GM18868 (cell line): ENCODE data around the gene INPP5D.
"Not testable (repeated sequence)": the region's sequence is repeated elsewhere in the genome, so short reads cannot be mapped to it uniquely, and the experiment has no call there.

Source experiments
- ATAC-seq: cut with Tn5 transposase; IDR thresholded peaks from one replicate; pipeline ENCODE4 v1.9.1; 2021; ENCODE audit warnings: mild to moderate bottlenecking, moderate library complexity; ENCODE audit not compliant: unreplicated experiment

The INPP5D gene

DNA sequence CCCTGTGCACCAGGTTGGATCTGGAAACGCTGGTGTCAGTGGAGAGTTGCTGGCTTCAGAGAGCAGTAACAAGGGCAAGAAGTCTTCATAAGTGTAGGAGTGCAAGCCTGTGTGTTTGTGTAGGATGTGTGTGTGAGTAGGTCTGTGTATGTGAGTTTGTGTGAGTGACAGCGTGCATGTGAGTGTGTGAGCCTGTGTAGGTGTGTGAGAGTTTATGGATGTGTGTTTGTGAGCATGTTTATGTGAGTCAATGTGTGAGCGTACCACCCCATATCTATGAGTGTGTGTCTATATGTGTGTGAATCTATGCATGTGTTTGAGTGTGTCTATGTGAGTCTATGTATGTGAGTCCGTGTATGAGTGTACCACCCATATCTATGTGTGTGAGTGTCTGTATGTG, 104.8 kb downstream of the INPP5D start:
- no peak for ATAC-seq

GRCh38 chr2:233165543-233165894, 105.4 kb downstream of the INPP5D start:
- ATAC-seq = no peak

GRCh38 chr2:233165895-233166661, 105.9 kb downstream of the INPP5D start:
- no peak for ATAC-seq

GRCh38 chr2:233168445-233168844, 108.3 kb downstream of the INPP5D start:
- ATAC-seq = no peak

DNA sequence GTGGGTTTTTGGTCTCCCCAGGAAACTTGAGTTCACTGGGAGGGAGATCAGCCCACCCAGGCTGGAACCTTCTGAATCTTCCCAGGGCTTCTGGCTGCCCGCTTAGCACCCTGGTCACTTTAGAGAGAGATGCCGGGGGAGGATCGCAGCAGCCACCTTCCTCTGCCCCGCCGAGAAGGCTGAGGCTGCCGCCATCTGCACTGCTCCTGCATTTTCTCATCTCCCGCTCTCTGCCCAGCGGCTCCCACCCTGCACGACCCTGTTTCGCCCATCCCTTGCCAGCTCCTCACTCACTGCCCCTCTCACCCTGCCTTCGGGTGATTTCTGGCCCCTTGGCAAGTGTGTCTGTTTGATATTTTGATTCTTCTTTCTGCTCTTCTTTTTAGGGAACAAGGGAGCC, 108.8 kb downstream of the INPP5D start:
- ATAC-seq = no peak

DNA sequence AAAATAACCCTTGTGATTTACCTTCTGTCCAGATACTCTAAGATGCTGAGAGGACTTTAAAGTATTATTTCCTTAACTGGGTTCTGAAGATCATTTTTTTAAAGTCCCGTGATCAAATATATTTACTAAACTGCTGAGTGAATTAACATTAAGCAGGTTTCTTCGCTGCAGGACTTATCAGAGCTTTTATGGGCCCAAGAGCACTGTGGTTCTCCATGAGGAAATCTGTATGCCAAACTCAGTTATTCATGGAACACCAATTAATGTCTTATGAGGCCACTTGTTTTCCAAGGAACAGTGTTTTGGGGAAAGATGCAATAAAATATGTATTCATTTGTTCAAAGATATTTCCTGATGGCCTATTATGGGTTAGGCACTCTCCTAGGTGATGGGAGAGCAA, 111.2 kb downstream of the INPP5D start:
- no peak for ATAC-seq

DNA sequence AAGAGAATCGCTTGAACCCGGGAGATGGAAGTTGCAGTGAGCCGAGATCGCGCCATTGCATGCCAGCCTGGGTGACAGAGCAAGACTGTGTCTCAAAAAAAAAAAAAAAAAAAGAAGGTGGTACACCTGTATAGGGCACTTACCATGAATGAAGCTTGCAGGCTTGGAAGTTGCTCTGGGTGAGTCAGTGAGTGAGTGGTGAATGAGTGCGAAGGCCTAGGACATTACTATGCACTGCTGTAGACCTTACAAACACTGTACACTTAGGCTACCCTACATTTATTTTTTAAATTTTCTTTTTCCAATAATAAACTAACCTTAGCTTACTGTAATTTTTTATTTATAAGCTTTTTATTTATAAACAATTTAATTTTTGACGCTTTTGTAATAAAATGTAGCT, 113.0 kb downstream of the INPP5D start:
- ATAC-seq = no peak

- ATAC-seq = no peak
These were observed 114.0 kb downstream of the INPP5D start for GRCh38 chr2:233174137-233174536.

DNA sequence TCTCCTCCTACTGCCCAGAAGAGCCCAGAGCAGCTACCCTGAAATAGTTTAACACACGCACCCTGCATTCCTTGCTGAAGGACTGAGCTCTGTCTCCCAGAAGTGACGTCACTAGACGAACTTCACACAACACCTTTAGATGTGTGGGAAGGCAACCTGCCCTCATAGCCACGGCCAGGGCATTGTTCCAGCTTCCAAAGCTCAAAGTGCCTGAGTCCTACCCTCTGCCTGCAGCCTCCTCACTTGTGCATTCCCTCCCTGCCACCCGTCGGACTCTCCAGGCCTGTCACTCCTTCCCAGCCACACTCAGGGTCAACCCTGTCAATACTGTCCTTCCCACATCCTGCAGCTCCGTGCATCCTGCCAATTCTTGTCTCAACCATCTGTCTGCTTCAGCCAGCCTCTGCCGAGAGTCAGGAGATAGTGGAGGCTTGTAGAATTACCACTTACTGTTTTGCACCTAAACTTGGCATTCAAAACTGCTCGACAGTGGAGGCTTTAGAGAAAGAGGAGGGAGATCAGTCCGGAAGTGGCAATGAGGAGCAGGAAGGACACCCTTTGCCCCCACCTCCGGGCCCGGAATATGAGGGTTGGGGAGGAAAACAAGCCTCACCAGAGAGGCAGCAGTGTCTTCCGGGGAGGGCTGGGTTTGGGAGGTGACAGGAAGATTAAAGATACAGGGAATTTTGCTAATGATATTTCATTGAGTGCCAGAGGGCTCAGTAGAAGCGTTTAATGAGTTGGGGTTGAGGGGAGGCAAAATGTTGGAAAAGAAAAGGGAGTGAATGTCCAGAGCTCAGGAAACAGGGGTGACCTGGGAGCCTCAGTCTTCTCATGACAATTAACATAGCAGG, 119.1 kb downstream of the INPP5D start:
- no peak for ATAC-seq

DNA sequence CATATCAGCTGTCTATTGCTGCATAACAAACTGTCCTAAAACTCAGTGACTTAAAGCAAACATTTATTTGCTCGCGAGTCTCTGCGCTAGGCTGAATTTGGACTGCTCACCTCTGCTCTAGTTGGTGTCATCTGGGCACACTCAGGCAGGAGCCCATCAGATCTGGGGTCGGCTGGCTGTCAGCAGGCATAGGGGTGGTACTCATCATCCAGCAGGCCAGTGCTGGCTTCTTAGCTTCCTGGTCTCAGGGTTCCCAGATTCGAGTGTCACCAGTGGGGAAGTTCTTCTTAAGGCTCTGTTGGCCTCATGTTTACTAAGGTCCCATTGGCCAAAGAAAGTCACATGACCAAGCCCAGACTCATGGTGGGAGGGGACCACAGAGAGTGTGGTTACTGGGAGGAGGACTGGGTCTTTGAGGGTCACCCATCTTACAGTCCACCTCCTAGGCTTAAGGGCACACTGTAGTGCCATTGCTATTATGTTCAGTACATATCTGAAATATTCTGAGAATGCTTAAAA, 119.8 kb downstream of the INPP5D start:
- ATAC-seq = no peak

GRCh38 chr2:233183869-233184418, 123.8 kb downstream of the INPP5D start:
- ATAC-seq = no peak

DNA sequence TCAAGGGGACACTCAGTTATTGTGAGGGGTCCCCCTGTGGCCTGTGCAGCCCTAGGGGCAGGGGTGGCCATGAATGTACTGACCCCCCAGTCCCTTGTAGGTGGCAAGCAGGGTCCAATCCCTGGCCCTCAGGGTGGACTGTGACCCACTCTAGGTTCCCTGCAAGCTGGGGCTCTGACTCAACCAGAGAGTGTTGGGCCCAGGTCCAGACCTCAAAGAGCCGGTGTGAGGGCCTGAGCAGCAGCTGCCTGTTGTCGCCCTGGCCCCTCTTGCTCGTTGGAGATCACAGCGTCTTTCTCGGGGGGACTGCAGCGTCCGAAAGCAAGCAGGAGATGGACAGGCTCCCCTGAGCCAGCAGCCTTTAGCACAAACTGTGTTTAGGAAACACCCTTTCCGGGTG, 124.5 kb downstream of the INPP5D start:
- no peak for ATAC-seq

GRCh38 chr2:233185330-233185729, 125.2 kb downstream of the INPP5D start:
- no peak for ATAC-seq

GRCh38 chr2:233185963-233186362, 125.8 kb downstream of the INPP5D start:
- ATAC-seq = peak; percentile 48

DNA sequence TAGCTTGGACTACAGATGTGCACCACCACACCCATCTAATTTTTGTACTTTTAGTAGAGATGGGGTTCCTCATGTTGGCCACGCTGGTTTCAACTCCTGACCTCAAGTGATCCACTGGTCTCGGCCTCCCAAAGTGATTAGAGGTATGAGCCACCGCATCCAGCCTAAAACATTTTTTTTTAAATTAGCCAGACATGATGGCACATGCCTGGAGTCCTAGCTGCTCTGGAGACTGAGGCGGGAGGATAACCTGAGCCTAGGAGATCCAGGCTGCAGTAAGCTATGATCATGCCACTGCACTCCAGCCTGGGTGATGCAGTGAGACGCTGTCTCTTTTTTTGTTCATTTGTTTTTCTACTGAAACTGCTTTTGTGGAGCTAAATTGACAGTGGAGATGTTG, 126.7 kb downstream of the INPP5D start:
- no peak for ATAC-seq

GRCh38 chr2:233189025-233189424, 128.9 kb downstream of the INPP5D start:
- no peak for ATAC-seq

DNA sequence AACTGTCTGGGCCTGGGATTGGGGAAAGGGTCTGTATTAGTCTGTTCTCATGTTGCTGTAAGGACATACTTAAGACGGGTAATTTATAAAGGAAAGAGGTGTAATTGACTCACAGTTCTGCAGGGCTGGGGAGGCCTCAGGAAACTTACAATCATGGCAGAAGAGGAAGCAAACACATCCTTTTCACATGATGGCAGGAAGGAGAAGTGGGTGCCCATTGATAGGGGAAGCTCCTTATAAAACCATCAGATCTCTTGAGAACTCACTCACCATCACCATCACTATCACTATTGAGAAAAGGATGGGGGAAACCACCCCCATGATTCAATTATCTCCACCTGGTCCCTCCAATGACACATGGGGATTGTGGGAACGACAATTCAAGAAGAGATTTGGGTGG, 130.9 kb downstream of the INPP5D start:
- not testable (repeated sequence) for ATAC-seq

DNA sequence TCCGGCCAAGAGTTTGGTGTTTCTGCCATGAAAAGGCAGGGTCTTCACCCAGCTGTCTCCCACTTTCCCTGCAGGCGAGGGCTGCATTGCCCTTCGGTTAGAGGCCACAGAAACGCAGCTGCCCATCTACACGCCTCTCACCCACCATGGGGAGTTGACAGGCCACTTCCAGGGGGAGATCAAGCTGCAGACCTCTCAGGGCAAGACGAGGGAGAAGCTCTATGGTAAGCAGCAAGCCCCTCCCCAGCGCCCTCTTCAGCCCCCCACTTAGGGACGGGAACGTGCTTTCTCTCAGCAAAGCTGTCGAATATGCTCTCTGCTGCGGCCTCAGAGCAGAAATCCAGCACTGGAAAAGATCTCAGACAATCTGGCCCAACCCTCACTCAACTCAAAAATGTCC, 133.6 kb downstream of the INPP5D start:
- ATAC-seq = no peak

DNA sequence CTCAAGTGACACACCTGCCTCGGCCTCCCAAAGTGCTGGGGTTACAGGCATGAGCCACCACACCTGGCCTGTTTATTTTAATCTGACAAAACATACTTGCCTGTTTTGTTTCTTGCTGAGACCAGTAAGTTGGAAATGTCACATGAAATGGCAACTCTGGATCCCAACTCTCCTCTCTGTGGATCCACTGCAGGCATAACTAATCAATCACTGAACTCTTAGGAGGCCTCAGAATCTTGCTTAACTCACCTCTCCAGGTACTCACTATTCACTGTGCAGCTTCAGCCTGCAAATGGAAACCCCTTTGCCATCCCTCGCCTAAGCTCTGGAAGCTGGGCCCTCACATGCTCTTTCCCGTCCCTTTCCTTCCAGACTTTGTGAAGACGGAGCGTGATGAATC, 134.9 kb downstream of the INPP5D start:
- ATAC-seq = no peak

GRCh38 chr2:233197022-233197421, 136.9 kb downstream of the INPP5D start:
- ATAC-seq = no peak

DNA sequence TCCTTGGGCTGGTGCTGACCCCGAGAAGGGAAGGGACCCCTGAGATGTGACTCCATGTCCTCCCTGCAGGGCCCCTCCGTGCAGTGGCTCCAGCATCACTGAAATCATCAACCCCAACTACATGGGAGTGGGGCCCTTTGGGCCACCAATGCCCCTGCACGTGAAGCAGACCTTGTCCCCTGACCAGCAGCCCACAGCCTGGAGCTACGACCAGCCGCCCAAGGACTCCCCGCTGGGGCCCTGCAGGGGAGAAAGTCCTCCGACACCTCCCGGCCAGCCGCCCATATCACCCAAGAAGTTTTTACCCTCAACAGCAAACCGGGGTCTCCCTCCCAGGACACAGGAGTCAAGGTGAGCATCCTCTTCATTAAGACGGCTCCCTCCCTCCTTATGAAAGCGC, 137.9 kb downstream of the INPP5D start:
- ATAC-seq = no peak

DNA sequence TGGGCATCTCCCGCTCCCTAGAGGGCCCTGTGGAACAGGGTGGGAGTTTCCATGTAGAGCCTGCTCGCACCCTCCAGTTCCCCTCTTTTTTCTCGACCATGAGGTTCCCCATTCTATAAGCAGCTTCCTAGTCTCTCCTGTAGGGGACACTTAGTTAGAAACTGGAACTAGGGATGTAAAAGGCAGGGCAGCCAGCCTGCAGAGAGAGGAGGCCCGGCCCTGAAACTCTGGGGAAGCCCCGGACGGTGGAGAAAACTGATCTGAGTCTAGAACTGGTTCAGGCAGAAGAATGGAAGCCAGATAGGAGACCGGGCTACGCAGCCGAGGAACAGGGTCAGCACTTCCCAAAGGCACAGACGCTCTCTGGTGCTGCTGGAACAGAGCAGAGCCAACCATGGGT, 139.7 kb downstream of the INPP5D start:
- ATAC-seq = peak; percentile 75
